HG03066 (cell line): ENCODE data around the gene TNS1.

Experiments
- ATAC-seq: cut with Tn5 transposase; IDR thresholded peaks from one replicate; pipeline ENCODE4 v1.9.1; 2021; ENCODE audit warnings: low read depth; ENCODE audit not compliant: unreplicated experiment

Gene TNS1

DNA sequence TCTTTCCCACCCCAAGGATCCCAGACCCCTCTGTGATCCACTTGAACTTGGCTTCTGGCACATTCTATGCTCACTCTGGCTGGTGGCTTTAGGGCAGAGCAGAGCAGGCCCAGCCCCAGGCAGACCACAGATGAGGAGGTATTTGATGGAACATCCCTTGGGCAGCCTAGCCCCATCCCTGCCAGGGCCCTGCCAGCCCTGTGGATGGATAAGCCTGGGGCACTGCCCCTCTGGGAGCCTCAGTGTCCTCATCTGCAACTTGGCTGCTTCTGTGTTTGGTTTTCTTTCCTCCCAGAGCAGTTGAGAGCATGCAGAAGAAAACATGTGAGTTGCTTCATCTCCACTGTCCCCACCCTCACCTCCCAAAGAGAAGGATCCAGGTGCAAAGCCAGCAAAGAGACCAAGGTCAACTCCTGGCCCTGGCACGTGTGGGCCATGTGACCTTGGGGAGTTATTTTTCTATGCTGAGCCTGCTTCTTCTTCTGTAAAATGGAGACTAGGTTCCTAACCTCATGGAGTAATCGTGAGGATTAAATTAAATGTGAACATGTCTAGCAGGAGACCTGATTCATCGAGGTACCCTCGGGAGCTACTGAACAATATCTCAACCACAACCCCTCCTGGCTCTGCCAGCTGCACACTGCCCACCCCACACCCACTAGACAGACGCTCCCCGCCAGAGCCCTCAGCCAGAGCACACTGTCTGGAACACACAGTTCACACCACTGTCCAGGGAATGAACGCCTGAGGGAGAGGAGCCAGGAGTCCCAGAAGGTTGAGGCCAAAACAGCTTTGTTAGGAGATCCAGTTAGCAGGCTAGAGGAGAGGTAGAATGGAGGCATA is 14.6 kb upstream of the TNS1 start:
- no peak for ATAC-seq

GRCh38 chr2:218016810-218017209 is 14.0 kb upstream of the TNS1 start:
- ATAC-seq: no peak

DNA sequence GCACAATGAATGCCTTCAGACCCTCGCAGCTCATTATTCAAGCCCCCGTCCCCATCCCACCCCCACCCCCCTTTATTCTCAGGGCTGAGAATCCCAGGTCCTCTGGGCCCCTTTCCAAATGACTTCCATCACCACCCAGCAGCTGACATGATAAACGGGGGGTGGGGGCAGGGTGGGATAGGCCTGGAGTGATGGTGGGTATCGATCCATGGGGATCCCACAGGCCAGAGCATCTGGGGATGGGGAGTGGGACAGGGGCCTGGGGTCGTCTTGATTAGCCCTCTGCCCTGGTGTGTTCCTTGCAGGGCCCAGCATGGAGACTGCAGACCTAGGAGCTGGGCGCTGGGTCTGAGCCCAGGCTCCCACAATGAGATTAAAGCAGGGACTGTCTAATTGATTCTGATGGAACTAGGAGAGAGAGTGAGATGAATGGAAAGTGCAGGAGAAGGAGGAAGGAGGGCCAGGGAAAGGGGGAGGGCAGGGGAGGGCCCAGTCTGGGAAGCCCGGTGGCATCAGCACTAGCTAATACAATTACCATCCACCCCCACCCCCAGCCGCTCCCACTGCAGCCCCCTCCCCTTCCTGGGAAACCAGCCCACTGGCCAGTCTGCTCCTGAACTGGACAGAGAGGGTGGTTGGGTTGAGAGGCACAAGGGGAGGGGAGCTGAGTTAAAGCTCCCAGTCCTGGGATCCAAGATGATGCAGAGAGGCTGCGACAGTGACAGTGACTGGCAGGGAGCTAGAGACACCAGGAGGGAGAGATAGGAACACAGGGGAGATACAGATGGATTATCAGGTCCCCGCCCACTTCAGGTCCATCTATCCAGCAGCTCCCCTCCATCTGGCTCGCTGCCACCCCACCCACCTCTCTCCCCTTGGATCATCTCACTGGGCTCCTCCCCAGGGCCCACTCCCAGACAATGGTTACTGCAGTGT is 13.1 kb upstream of the TNS1 start:
- ATAC-seq: no peak

- ATAC-seq: no peak
Observed at GRCh38 chr2:218014706-218015585, 12.2 kb upstream of the TNS1 start.

DNA sequence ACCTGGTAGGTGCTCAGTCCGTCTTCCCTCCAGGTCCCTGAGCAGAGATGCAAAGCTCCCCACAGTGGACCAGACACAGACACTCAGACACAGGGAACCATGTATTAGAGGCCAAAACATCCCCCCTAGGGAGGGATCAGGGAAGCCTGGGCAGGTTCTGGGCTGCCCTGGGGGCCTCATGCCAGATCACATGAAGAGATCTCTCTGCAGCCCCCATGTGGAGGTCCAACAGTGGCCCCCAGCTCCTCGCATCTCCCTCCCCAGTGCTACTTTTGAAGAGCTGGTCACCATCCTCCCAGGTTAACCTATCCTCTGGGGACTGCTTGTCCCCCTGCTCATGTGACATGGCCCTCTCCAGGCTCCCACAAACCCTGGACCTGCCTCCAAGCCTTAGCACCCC is 10.5 kb upstream of the TNS1 start:
- ATAC-seq: no peak

GRCh38 chr2:218012284-218012683 is 9.5 kb upstream of the TNS1 start:
- no peak for ATAC-seq

GRCh38 chr2:218011653-218012040 is 8.9 kb upstream of the TNS1 start:
- no peak for ATAC-seq

DNA sequence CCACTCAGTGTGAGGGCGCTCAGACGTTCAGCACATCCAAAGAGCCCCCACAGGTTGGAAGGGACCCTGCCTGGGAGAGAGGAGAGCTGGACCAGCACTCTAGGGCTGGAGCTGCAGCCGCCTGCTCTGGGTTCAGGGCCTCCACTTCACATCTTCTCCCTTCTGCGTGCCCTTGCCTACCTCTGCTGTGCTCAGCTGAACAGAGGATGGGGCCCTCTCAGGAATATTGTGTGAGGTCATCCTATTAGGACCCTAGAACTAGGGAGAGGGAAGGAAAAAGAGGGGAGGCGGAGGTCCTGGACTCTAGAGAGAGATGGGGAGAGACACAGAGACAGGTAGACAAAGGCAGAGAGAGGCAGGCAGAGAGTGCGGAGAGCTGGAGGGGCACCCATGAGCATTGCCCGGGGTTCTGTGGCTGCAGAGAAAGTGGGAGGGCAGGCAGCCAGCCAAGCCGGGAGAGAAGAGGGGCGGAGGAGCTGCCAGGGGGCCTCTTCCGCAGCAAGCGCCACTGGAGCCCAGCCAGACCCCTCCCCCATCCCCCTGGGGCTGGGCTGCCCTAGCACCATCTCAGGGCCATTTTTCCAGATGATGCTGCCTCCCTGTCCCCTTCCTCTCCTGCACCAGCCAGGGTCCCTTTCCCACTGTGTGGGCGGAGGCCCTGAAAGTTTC is 8.3 kb upstream of the TNS1 start:
- ATAC-seq: no peak

GRCh38 chr2:218010140-218010983 is 7.6 kb upstream of the TNS1 start:
- ATAC-seq: no peak

DNA sequence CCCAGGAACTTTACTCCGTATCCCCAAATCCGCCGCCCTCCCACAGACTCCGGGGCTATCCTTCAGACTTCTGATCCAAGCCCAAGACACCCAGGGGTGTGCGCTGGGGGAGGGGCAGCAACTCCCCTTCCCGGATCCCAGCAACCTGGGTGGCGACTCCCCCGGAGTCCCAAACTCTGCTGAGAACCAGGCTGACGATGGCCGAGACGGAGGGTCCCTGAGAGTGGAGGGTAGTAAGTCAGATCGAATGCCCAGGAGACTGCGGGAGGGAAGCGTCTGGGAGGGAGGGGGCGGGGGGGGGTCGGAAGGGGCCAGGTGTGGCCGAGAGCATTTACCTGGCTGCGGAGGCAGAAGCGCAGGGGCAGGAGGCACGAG is 7.0 kb upstream of the TNS1 start:
- ATAC-seq: no peak

GRCh38 chr2:218009231-218009630 is 6.4 kb upstream of the TNS1 start:
- ATAC-seq: no peak

DNA sequence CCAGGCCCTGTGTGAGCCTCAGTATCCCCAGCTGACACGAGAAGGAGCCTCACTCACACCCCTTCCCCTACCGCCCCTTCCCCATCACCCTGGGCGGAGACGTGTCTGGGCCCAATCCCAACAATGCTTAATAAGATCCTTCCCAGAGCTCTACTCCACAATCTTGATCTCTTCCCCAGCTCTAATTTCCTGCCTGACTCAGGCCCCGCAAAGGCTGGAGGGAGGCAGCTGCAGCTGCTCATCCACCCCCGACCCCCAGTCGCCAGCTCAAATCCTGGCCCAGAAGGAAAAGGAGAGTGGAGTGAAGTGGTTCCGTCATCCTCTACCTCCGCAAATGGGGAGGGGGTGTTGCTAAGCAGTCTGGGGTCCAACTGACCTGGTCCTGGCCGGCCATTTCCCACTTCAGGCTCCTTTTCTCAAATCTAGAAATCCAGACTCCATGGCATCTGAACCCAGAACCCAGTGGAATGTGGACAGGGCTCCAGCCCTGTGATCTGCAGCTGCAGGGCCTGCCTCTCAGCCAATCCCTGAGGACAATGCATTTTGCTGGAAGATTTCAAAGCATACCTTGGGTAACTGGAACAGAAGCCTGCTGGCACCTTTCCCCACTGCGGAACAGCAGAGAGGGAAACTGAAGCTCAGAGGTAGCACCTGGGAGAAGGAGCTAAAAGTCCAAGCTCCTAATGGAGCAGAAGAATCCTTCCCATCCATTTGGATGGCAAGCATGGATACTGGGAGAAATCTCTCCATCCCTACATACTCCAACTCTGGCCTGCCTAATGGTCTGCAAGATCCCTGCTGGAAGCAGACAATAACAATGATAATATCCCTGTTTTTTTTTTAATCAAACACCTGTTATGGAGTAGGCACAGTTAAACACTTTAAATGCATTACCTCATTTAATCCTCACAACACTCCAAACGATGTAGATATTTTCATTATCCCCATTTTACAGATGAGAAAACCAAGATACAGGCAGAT is 5.6 kb upstream of the TNS1 start:
- no peak for ATAC-seq

DNA sequence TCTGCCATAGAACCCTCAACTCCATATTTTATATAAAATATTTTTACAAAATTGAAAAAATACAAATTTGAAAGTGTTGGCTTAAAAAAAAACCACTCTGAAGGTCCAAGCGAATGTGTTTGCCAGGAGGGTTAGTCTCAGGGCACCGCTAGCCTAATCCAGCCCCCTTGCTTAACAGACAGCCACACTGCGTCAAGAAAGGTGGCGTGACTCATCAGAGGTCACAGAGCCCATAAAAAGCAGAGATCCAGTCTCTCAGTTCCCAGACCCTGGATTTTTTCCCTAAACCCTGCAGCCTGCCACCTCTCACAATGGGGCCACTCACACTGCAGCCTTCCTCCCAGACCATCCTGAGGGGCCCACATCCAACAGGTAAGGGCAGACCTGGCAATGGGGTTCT is 3.9 kb upstream of the TNS1 start:
- no peak for ATAC-seq

DNA sequence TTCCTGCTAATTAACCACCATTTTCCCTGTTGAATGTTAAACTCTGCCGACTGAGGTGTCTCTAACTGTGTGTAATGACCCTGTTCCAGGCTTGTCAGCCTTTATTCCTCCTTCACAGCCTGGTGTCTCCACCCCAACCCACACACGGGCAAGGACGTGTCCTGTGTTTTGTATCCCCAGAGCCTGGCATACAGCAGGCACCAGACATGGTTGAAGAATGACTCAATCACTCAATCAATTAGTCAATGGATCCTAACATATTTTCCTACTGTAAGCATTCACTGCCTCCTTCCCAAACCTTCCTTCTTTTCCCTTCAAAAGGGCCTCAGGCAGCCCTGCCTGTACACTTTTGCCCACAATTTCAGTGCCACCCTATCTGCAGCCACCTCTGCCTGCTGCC is 2.7 kb upstream of the TNS1 start:
- no peak for ATAC-seq

GRCh38 chr2:218005028-218005427 is 2.2 kb upstream of the TNS1 start:
- no peak for ATAC-seq

GRCh38 chr2:218003981-218004419 is 1.2 kb upstream of the TNS1 start:
- no peak for ATAC-seq

DNA sequence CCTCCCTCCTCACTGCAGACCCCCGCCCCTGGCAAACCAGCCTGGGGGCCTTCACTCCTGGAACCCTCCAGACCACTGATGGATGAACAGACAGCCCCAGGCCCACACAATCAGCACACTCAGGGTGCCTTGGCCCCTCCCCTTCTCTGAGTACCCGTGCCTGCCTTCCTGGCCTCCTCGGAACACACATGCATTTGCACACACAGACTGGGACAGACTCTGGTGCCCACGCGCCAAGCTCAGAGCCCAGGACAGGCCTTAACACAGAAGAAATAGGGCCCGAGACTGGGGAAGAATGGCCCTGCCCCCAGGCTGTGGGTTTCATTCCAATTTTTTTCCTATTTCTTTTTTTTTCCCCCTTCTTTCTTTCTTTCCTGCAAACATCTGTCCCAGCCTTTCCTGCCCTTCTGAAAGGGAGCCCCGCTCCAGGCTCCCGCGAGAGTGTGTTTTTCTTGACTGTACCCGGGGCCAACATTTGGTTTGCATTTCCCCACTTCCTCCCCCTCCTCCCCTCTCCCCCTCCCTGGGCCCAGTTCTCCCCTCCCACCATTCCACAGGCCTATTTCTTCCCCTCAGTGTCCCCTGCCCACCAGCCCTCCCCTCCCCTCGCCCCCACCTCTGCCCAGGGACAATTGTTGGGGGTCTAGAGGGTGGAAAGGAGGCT is 618 bp upstream of the TNS1 start:
- no peak for ATAC-seq
